GM12878 (cell line): Measurements from ENCODE around the gene DDX5. TPM values are rescaled to one million over a fixed set of nuclear protein-coding genes. Genes with fewer than 3 reads are reported as not detected.

Experiments used
- BMI1 ChIP-seq: fragments of 450-650 bp; IDR thresholded peaks from 2 replicates; pipeline ENCODE4 v1.6.1; 2016; ENCODE audit warnings: mild to moderate bottlenecking, moderate library complexity, borderline replicate concordance
- CBX5 ChIP-seq: sonication (generic); IDR thresholded peaks from 2 replicates; pipeline ENCODE4 v1.6.1; 2016; ENCODE audit warnings: low read depth, moderate library complexity, mild to moderate bottlenecking, inconsistent platforms
- CHD2 ChIP-seq: IDR thresholded peaks from 2 replicates; pipeline ENCODE4 v1.6.1; 2011; ENCODE audit warnings: low read depth, low read length, improper control_type of control experiment, borderline replicate concordance
- CREB1 ChIP-seq: IDR thresholded peaks from 2 replicates; pipeline ENCODE4 v1.6.1; 2012; ENCODE audit warnings: low read depth, mild to moderate bottlenecking, inconsistent platforms
- CREM ChIP-seq: IDR thresholded peaks from 2 replicates; pipeline ENCODE4 v1.6.1; 2014; ENCODE audit warnings: antibody characterized with exemption, low read depth
- ESRRA ChIP-seq: IDR thresholded peaks from 2 replicates; pipeline ENCODE4 v1.6.1; 2012; ENCODE audit warnings: mild to moderate bottlenecking, low read length, improper control_type of control experiment
- GABPA ChIP-seq: IDR thresholded peaks from 2 replicates; pipeline ENCODE4 v1.6.1; 2014; ENCODE audit warnings: antibody characterized with exemption, low read depth, mild to moderate bottlenecking, inconsistent platforms
- GATAD2B ChIP-seq: fragments of 450-650 bp; conservative IDR thresholded peaks from 2 replicates; pipeline ENCODE4 v1.6.1; 2017; ENCODE audit warnings: low read depth, mild to moderate bottlenecking, moderate library complexity
- HDAC6 ChIP-seq: fragments of 200-600 bp; sonication (generic); IDR thresholded peaks from one replicate; pipeline ENCODE4 v1.8.0; 2017; ENCODE audit warnings: antibody characterized with exemption; ENCODE audit not compliant: unreplicated experiment
- IRF4 ChIP-seq: IDR thresholded peaks from 2 replicates; pipeline ENCODE4 v1.6.1; 2011; ENCODE audit warnings: low read depth, low read length
- KAT2A ChIP-seq: conservative IDR thresholded peaks from 2 replicates; pipeline ENCODE4 v1.6.1; 2011; ENCODE audit warnings: low read depth, low read length; ENCODE audit not compliant: control insufficient read depth
- NBN ChIP-seq: fragments of 450-650 bp; IDR thresholded peaks from 2 replicates; pipeline ENCODE4 v1.6.1; 2016
- NFYB ChIP-seq: IDR thresholded peaks from 2 replicates; pipeline ENCODE4 v1.6.1; 2011; ENCODE audit warnings: low read depth, mild to moderate bottlenecking, low read length, improper control_type of control experiment, moderate library complexity; ENCODE audit not compliant: insufficient read depth
- POU2F2 ChIP-seq: IDR thresholded peaks from 3 replicates; pipeline ENCODE4 v1.6.1; 2011; ENCODE audit warnings: low read depth, mild to moderate bottlenecking, low read length, borderline replicate concordance
- PRDM15 ChIP-seq: fragments of 450-650 bp; formaldehyde crosslinking; IDR thresholded peaks from 2 replicates; pipeline ENCODE4 v1.4.0; 2020; ENCODE audit warnings: mild to moderate bottlenecking, moderate library complexity
- RELB ChIP-seq: fragments of 450-650 bp; IDR thresholded peaks from 2 replicates; pipeline ENCODE4 v1.6.1; 2017; ENCODE audit warnings: low read depth, mild to moderate bottlenecking, moderate library complexity
- RUNX3 ChIP-seq: IDR thresholded peaks from 2 replicates; pipeline ENCODE4 v1.6.1; 2012; ENCODE audit warnings: low read length, inconsistent platforms
- SIX5 ChIP-seq: IDR thresholded peaks from 2 replicates; pipeline ENCODE4 v1.6.1; 2011; ENCODE audit warnings: mild to moderate bottlenecking, low read depth, low read length, moderate library complexity; ENCODE audit not compliant: severe bottlenecking
- SMAD1 ChIP-seq: fragments of 450-650 bp; IDR thresholded peaks from 2 replicates; pipeline ENCODE4 v1.6.1; 2018; ENCODE audit warnings: mild to moderate bottlenecking, low read depth; ENCODE audit not compliant: partially characterized antibody
- STAT1 ChIP-seq: fragments of 450-650 bp; conservative IDR thresholded peaks from 2 replicates; pipeline ENCODE4 v1.6.1; 2014; ENCODE audit warnings: antibody characterized with exemption, mild to moderate bottlenecking
- ZSCAN29 ChIP-seq: fragments of 450-650 bp; IDR thresholded peaks from 2 replicates; pipeline ENCODE4 v1.6.1; 2017; ENCODE audit warnings: mild to moderate bottlenecking, moderate library complexity
- polyA plus RNA-seq, 11 experiments: library from polyadenylated mRNA; depleted of rRNA in 4 of 11; unstranded in 6 of 11; stranded (reverse) in 5 of 11; fragments of >200 nt; fragmentation: Nextera tagmentation in 4 of 11; fragmentation: Illumina TruSeq in 1 of 11; extraction: Ambion mirVana in 4 of 11; extraction: Trizol in 1 of 11; gene quantifications; 1 replicate in 1 of 11; 2 replicates in 10 of 11; pipeline versions ENCODE4 v1.2.1 to v1.2.3, GENCODE V29; 2011 to 2016; ENCODE audit warnings: inconsistent platforms in 2 of 11, missing spikeins in 2 of 11, low read depth in 1 of 11
- total RNA-seq, 4 experiments: library from RNA; depleted of rRNA in 3 of 4; stranded (reverse); fragments of >200 nt in 3 of 4; fragmentation: Illumina TruSeq in 1 of 4; extraction: Trizol in 1 of 4; gene quantifications; 2 replicates each; pipeline versions ENCODE4 v1.2.1 to v1.2.3, GENCODE V29; 2013 to 2021
- TF ChIP-seq, protein P1 (sequence below): IDR thresholded peaks from 2 replicates; pipeline ENCODE4 v1.6.1; 2012; ENCODE audit warnings: low read depth, low read length, improper control_type of control experiment
- TF ChIP-seq, protein P2 (sequence below): IDR thresholded peaks from 2 replicates; pipeline ENCODE4 v1.6.1; 2011; ENCODE audit warnings: low read depth, mild to moderate bottlenecking, low read length, moderate library complexity, borderline replicate concordance; ENCODE audit errors: extremely low read depth

Gene DDX5
- total and polyA plus RNA-seq, 10 of the 15 experiments (the other 5 are each of a cell fraction or from before 2014, with no cell fraction given), result 257 to 1,423 (median 719) TPM

- TF ChIP-seq RUNX3 (peak; percentile 46), RELB (peak; percentile 80), CHD2 (peak; percentile 94), PRDM15 (no peak), SIX5 (peak; percentile 10), BMI1 (no peak), HDAC6 (no peak), POU2F2 (peak; percentile 80; the same call in 1 of the 3 replicates), CBX5 (0 out of 2 replicates have a peak, but pooled peaks have one; percentile 47), ESRRA (no peak), STAT1 (peak; percentile 82; the same call in 1 of the 2 replicates), IRF4 (peak; percentile 74; the same call in 1 of the 2 replicates), SMAD1 (peak; percentile 10), NBN (peak; percentile 97), ZSCAN29 (no peak), NFYB (peak; percentile 52; the same call in 1 of the 2 replicates), CREM (peak; percentile 91), CREB1 (peak; percentile 86), GABPA (peak; percentile 85), KAT2A (no peak), GATAD2B (peak; percentile 82)
- TF ChIP-seq, protein P1, sequence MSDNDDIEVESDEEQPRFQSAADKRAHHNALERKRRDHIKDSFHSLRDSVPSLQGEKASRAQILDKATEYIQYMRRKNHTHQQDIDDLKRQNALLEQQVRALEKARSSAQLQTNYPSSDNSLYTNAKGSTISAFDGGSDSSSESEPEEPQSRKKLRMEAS, result peak; percentile 61
- TF ChIP-seq, protein P2, sequence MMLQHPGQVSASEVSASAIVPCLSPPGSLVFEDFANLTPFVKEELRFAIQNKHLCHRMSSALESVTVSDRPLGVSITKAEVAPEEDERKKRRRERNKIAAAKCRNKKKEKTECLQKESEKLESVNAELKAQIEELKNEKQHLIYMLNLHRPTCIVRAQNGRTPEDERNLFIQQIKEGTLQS, result peak; percentile 64; the same call in 1 of the 2 replicates
Measured at GRCh38 chr17:64506576-64507412, 705 bp upstream of the DDX5 start, which contains the start of gene CEP95 (continued).
